Ovary (tissue), 3 donors: ENCODE results near the gene KDM6A.

Source experiments
- EP300 ChIP-seq: sonication (generic); formaldehyde crosslinking; IDR thresholded peaks from one replicate; pipeline ENCODE4 v1.6.1; 2017; ENCODE audit warnings: antibody characterized with exemption
- POLR2A ChIP-seq: fragments of 450-650 bp; IDR thresholded peaks from one replicate; pipeline ENCODE4 v1.6.1; 2017; ENCODE audit warnings: antibody characterized with exemption, mild to moderate bottlenecking, moderate library complexity
- TF ChIP-seq, protein P1 (sequence below), 3 donors: fragments of 450-650 bp in 2 of 3; fragments of 200-600 bp in 1 of 3; IDR thresholded peaks; one replicate each; pipeline versions ENCODE4 v1.5.1 to v1.8.0; 2016 to 2022; ENCODE audit warnings: antibody characterized with exemption in 3 of 3, mild to moderate bottlenecking in 1 of 3
- donor health status: DM: no; HTN: no; CAD: no.

DNA sequence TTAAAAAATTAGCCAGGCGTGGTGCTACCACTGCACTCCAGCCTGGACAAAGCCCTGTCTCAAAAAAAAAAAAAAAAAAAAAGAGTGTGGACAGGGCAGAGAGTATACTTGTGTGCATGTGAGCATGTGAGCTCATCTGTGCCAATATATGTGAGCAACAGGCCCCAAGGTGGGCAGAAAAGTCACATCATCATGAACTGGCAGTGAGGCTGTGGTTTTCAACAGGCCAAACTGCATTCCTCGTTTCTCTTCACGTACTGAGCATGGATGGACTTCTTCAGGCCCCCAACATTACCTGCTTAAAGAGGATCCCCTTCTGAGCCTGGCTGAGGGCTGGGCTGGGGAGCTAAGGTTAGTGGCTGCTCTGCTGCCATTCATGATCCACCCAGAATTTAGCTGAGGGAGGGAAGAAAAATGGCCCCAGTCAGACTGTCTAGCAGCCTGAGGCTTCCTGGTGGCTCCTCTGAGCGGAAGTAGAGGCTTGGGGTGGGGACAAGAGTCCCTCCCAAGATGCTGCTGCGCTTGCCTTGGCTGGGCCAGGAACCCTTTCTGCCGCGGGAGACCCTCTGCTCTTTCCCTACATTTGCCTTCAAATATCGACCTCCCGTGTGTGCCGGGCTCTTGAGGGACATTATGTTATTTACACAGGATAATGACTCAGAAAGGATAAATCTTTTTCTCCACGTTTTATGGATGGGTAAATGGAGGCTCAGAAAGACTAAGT is 272.7 kb downstream of the KDM6A start:
- TF ChIP-seq, protein P1, sequence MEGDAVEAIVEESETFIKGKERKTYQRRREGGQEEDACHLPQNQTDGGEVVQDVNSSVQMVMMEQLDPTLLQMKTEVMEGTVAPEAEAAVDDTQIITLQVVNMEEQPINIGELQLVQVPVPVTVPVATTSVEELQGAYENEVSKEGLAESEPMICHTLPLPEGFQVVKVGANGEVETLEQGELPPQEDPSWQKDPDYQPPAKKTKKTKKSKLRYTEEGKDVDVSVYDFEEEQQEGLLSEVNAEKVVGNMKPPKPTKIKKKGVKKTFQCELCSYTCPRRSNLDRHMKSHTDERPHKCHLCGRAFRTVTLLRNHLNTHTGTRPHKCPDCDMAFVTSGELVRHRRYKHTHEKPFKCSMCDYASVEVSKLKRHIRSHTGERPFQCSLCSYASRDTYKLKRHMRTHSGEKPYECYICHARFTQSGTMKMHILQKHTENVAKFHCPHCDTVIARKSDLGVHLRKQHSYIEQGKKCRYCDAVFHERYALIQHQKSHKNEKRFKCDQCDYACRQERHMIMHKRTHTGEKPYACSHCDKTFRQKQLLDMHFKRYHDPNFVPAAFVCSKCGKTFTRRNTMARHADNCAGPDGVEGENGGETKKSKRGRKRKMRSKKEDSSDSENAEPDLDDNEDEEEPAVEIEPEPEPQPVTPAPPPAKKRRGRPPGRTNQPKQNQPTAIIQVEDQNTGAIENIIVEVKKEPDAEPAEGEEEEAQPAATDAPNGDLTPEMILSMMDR (IDR thresholded peaks at IDR 0.05) = no peak
- TF ChIP-seq POLR2A (no peak), EP300 (no peak)
